GM04503 (cell line): ENCODE data around the gene ALPL.
"Not testable (repeated sequence)": the region's sequence is repeated elsewhere in the genome, so short reads cannot be mapped to it uniquely, and the experiment has no call there.

Experiments used
- DNase-seq: peaks from one replicate; pipeline ENCODE4 v3.0.0-alpha.2; 2012; ENCODE audit warnings: low read depth

The ALPL gene

GRCh38 chr1:21507511-21508270, 1.5 kb upstream of the ALPL start:
- no peak for DNase-seq

DNA sequence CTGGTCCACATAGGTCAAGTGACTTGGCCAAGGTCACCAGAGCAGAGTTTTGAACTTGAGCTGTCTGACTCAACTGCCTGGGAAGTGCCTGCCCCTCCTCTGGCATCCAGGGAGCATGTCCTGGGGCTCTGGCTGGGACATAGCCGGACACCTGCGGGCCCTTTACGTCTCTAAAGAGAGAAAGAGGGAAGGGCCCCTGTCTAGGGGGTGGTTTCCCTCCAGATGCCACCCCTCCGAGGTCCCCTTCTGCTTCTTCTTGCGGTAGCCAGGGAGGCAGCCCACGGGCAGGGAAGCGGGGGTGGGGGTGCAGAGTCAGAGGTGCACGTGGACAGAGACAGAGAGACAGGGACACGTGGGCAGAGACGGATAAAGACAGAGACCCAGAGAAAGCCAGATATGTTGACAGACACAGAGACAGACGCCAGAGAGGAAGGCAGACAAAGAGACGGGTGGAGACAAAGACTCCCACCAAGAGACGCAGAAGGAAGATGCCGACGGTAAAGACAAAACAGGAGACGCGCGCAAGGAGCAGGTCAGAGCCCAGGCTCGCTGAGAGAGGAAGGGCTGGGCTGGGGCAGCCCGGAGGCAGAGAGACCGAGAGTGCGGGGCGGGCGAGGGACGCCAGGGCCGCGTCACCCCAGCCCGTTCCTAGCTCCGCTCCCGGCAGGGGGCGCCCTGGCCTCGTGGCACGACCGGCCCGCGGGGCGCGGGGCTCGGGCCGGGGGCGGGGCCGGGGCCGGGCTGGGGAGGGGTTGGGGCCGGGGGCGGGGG, 458 bp upstream of the ALPL start:
- no peak for DNase-seq

DNA sequence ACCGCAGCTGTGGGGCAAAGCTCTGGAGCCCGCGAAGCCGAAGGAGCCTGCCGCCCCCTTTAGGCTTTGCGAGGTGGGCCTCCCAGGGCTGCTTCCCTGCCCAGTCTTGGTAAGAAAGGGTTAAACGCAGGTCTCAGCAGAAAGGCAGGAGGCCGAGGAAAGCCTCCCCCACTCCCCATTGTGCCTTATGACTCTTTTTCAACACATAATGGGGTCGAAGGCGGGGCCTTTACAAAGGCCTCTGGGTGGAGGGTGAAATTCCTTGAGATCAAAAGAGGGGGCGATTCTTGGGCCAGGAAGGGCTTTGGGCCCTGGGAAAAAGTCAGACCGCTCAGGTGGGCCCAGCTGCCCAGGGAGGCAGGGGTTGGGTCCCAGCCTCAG, 880 bp downstream of the ALPL start:
- no peak for DNase-seq

GRCh38 chr1:21510885-21511578, 1.8 kb downstream of the ALPL start:
- no peak for DNase-seq

DNA sequence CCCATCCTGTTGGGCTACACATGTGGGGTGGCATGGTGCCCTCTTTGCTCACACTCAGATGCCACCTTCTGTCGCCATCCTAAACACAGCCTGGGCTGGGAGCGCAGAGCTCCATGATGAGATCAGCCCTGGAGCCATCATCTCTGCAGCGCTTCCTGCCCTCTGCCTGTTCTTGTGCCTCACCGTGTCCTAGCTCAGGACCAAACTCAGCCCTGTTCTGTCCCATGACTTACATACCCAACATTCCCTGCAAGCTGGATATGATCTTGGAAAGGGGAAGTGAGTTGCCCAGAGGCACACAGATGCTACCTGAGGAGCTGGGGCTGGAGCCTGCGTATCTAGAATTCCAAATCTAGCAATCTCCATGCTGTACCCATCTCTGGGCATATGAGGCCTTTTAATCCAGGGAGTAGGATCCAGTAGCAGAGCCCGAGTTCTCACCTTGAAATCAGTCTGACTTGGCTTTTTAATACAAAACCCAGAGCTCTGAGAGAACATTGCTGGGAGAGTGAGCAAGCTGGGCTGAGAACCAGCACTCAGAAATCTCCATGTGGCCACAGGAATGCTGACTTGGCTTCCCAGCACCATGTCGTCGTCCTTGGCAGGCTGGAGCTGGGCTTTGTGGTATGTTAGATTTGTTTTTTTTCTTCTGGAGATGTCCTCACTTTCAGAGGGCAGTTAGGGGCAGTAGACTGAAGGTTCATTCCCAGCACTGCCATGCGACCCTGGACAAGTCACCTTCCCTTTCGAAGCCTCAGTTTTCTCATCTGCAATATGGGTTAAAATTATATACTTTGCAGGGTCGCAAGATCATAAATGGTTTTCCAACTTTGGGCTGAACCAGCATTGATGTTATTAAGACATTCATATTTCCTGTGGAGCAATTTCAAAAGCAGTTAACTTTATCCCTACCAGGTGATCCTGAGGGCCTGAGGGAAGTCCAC, 2.6 kb downstream of the ALPL start:
- peak; percentile 90 for DNase-seq

- no peak for DNase-seq
Measured at GRCh38 chr1:21514245-21514644, 5.0 kb downstream of the ALPL start.

DNA sequence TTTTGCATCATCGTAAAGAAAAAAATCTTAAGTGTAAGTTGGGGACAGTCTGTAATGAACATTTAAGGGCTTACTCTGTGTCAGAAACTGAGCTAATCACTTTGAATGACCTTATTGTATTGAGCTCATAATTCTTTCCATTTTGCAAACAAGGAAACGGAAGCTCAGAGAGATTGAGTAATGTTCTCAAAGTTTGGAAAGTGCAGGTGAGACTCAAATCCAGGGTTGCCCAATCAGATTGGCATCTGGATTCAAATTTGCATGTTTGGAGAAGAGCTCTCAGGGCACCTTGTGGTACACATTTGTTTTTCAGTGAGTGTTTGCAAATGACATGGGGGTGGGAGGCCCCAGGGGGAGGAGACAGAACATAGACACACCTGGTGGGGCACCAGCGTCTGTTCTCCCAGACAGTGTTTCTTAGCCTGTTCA, 8.0 kb downstream of the ALPL start:
- no peak for DNase-seq

- DNase-seq, result no peak
Measured at GRCh38 chr1:21517660-21518480, 8.6 kb downstream of the ALPL start.

- DNase-seq, result no peak
Measured at GRCh38 chr1:21518774-21519455, 9.7 kb downstream of the ALPL start.

- not testable (repeated sequence) for DNase-seq
Measured at GRCh38 chr1:21519486-21520070, 10.4 kb downstream of the ALPL start.

- DNase-seq, result peak; percentile 14
Measured at GRCh38 chr1:21520899-21521716, 11.9 kb downstream of the ALPL start.

DNA sequence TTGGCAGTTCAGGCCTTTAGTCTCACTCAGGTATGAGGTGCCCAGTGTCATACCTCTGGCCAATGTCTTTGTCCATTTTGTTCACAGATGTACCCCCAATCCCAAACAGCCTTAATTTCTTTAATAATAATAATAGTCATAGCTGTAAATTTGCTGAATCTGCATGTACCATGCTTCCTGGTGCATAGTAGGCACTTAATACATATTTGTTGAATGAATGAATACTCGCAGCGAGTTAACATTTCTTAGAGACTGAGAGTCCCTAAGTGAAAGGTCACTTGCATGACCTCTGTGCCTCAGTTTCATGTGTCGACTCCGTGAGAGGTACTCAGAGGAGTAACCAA, 12.5 kb downstream of the ALPL start:
- DNase-seq, result no peak

GRCh38 chr1:21522525-21523038, 13.4 kb downstream of the ALPL start:
- DNase-seq, result no peak

DNA sequence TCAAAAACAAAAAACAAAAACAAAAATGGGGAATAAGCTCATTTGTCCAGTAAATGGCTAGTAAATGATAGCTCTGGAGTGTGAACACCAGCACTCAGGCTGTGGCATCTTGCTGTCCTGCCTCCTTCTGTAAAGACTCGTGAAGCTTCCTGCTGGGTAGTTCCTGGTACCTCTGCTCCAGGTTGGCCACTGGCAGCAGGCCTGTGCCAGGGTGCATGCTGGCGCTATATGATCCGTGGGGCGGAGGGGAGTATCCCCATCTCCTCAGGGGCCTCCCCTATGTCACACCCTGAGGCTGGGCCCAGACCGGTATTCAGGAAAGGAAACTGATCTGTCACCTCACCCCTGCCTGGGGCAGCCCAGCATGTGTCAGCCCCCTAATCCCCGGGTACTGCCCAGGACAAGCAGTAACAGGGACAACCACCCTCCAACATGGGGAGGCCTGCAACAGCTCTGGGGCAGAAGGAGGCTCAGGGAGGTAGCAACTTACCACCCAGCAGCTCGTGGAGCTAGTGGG, 14.1 kb downstream of the ALPL start:
- DNase-seq, result no peak

DNA sequence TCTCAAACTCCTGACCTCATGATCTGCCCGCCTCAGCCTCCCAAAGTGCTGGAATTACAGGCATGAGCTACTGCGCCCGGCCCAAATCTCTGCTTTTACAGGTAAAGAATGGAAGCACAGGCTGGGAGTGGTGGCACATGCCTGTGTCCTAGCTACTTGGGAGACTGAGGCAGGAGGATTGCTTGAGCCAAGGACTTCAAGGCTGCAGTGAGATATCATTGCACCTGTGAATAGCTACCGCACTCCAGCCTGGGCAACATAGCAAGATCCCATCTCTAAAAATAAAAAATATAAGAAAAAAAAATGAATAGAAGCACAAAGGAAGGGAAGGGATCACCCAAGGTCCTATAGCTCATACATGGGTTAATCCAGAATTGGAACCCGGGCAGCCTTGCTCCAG, 15.0 kb downstream of the ALPL start:
- DNase-seq, result no peak

DNA sequence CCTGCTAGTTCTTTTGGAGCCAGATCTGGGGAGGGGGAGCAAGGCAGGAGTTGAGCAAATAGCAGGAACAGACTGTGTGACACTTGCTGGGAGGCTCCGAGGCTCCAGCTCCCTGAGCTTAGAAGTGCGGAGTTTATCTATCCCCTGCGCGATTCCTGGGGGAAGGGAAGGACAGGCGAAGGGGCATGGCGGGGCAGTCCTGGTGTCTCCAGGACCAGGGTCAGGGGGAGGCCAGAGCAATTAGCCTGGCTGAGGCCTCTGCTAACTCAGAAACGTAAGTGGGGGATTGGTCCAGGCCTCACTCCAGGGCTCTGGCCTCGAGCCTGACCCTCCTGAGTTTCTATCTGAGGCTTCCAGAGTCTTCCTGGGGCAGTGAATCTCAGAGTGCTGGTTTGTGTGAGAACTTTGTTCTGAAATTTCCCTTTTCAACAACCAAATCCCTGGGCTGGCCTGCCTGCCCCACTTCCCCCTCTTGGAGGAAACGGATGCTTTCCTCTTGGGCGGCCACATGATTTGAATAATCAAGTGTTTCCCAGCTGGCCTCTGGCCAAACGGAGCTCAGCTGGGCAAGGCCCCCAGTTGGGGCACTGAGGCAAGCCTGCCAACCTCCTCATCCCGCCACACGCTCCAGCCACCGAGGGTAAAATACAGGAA, 15.6 kb downstream of the ALPL start:
- DNase-seq, result no peak

DNA sequence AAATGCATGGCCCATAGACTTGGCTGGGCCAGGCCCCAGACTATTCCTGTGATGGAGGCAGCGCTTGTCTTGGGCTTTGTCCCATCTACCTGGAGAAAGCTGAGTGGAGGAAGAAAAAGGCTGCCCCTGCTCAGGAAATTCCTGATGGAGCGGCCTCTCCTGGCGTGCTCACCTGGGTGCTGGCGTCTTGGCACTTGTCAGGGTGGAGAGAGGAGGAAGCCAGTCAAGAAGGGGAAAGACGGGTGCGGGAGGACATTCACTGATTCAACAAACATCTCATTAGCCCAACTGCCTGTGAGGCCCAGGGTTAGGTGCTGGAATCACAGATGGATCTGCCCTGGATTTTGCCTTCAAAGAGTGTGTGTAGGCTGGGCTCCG, 16.1 kb downstream of the ALPL start:
- DNase-seq, result no peak

- no peak for DNase-seq
Measured at GRCh38 chr1:21526441-21526840, 17.2 kb downstream of the ALPL start.
